Tibial nerve (tissue), 4 donors: Measurements from ENCODE around the gene PTCH1. TPM values are rescaled to one million over a fixed set of nuclear protein-coding genes. Genes with fewer than 3 reads are reported as not detected.

Experiments
- DNase-seq, 2 donors: peaks; one replicate each; pipeline ENCODE4 v3.0.0-alpha.2; 2019; ENCODE audit warnings: low spot score in 2 of 2
- H3K27ac ChIP-seq, 4 donors: fragments of 200-600 bp; sonication (generic) in 3 of 4; one replicate each; pipeline ENCODE4 v1.5.1; 2017 to 2019; ENCODE audit warnings: mild to moderate bottlenecking in 1 of 4
- H3K27me3 ChIP-seq, 2 donors: fragments of 200-600 bp; sonication (generic) in 1 of 2; one replicate each; pipeline versions ENCODE4 v1.5.1 to v1.6.0; 2017 to 2019
- H3K36me3 ChIP-seq, 3 donors: fragments of 200-600 bp; sonication (generic); one replicate each; pipeline ENCODE4 v1.5.1; 2018 to 2019
- H3K4me1 ChIP-seq, 4 donors: fragments of 200-600 bp; sonication (generic) in 3 of 4; one replicate each; pipeline ENCODE4 v1.5.1; 2017 to 2019
- H3K4me3 ChIP-seq, 4 donors: fragments of 200-600 bp; sonication (generic) in 3 of 4; one replicate each; pipeline ENCODE4 v1.5.1; 2017 to 2019; ENCODE audit warnings: mild to moderate bottlenecking in 1 of 4, moderate library complexity in 1 of 4
- H3K9me3 ChIP-seq, 4 donors: fragments of 200-600 bp; sonication (generic) in 3 of 4; one replicate each; pipeline ENCODE4 v1.5.1; 2017 to 2019
- EP300 ChIP-seq, 2 donors: sonication (generic); formaldehyde crosslinking; IDR thresholded peaks; one replicate each; pipeline ENCODE4 v1.6.1; 2017; ENCODE audit warnings: antibody characterized with exemption in 2 of 2, mild to moderate bottlenecking in 1 of 2
- POLR2A ChIP-seq, 2 donors: fragments of 450-650 bp; IDR thresholded peaks; one replicate each; pipeline ENCODE4 v1.6.1; 2017; ENCODE audit warnings: antibody characterized with exemption in 2 of 2, mild to moderate bottlenecking in 2 of 2, moderate library complexity in 2 of 2
- WGBS, 2 donors: methylation state at CpG; one replicate each; pipeline ENCODE4 v1.1.5; 2018; 5-methylcytosine and 5-hydroxymethylcytosine counted together
- total RNA-seq, 4 donors: library from RNA; depleted of rRNA; stranded (reverse); fragments of >200 nt; gene quantifications; one replicate each; pipeline ENCODE4 v1.1.0, GENCODE V29; 2016
- TF ChIP-seq, protein P1 (sequence below), 5 experiments: fragments of 200-600 bp in 3 of 5; fragments of 450-650 bp in 2 of 5; sonication (generic) in 3 of 5; IDR thresholded peaks; one replicate each; pipeline ENCODE4 v1.5.1; 2016 to 2019; ENCODE audit warnings: antibody characterized with exemption in 5 of 5, mild to moderate bottlenecking in 3 of 5, moderate library complexity in 2 of 5

The PTCH1 gene
- total RNA-seq, 4 donors from 2014 or later = 39.0 to 173 (median 86.6) TPM

- H3K4me3 ChIP-seq = peak overlapping the region in 2 of 4 donors; percentile 14 to 41
- H3K27ac ChIP-seq = no peak overlapping the region
- TF ChIP-seq, protein P1, sequence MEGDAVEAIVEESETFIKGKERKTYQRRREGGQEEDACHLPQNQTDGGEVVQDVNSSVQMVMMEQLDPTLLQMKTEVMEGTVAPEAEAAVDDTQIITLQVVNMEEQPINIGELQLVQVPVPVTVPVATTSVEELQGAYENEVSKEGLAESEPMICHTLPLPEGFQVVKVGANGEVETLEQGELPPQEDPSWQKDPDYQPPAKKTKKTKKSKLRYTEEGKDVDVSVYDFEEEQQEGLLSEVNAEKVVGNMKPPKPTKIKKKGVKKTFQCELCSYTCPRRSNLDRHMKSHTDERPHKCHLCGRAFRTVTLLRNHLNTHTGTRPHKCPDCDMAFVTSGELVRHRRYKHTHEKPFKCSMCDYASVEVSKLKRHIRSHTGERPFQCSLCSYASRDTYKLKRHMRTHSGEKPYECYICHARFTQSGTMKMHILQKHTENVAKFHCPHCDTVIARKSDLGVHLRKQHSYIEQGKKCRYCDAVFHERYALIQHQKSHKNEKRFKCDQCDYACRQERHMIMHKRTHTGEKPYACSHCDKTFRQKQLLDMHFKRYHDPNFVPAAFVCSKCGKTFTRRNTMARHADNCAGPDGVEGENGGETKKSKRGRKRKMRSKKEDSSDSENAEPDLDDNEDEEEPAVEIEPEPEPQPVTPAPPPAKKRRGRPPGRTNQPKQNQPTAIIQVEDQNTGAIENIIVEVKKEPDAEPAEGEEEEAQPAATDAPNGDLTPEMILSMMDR (IDR thresholded peaks at IDR 0.05) = no peak
- TF ChIP-seq EP300 (IDR thresholded peaks at IDR 0.05) (no peak), POLR2A (IDR thresholded peaks at IDR 0.05) (no peak)
- no peaks in the 10 kb centered on the region for H3K9me3 ChIP-seq
- 32 to 36% methylated on average over 21 to 39 of the region's 43 CpGs for WGBS, 2 donors
- peaks cover 0 to 6% (median 0%) of the 10 kb centered on the region in 4 donors for H3K4me1 ChIP-seq
- peaks cover 0 to 14% of the 10 kb centered on the region in 2 donors for H3K27me3 ChIP-seq
- peak; percentile 46 to 49 for DNase-seq
- no peaks in the 10 kb centered on the region for H3K36me3 ChIP-seq
Observed at GRCh38 chr9:95552814-95553546, 36.2 kb upstream of the PTCH1 start.

DNA sequence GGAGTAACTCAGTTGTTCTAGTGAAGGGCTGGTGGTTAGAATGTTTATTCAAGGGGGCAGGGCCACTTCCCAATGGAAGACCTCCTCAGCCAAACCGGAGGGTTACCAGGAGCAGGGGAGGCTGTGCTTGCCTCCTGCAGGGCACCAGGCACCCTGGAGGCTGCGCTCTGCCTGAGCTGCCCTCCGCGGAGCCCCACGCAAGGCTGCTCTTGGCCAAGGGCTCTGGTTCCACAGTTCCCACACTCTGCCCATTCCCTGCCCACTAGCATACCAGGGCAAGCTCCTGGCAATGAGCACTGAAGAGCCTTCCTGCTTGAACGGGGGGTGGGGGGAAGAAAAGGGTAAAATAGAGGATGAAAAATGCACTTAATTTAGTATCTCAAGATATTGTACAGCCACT lies 35.5 kb upstream of the PTCH1 start:
- WGBS, 2 donors = 80 to 93% methylated on average over 6 of the region's 6 CpGs
- TF ChIP-seq, protein P1 (IDR thresholded peaks at IDR 0.05) = no peak
- TF ChIP-seq POLR2A (IDR thresholded peaks at IDR 0.05) (no peak), EP300 (IDR thresholded peaks at IDR 0.05) (no peak)

GRCh38 chr9:95551406-95551805 lies 34.6 kb upstream of the PTCH1 start:
- Histone ChIP-seq H3K27ac (no peak overlapping the region), H3K36me3 (no peaks in the 10 kb centered on the region), H3K27me3 (peaks cover 0 to 14% of the 10 kb centered on the region in 2 donors), H3K9me3 (no peaks in the 10 kb centered on the region), H3K4me1 (peaks cover 0 to 6% (median 0%) of the 10 kb centered on the region in 4 donors), H3K4me3 (no peak overlapping the region)
- DNase-seq = no peak
- 92 to 95% methylated on average over 4 of the region's 4 CpGs for WGBS, 2 donors
- TF ChIP-seq EP300 (IDR thresholded peaks at IDR 0.05) = no peak
- no peak for TF ChIP-seq POLR2A (IDR thresholded peaks at IDR 0.05)

More for the DNA sequence above, 35.5 kb upstream of the PTCH1 start:
- no peaks in the 10 kb centered on the region for H3K36me3 ChIP-seq
- H3K4me3 ChIP-seq = no peak overlapping the region
- DNase-seq = no peak
- no peaks in the 10 kb centered on the region for H3K9me3 ChIP-seq
- peaks cover 0 to 6% (median 0%) of the 10 kb centered on the region in 4 donors for H3K4me1 ChIP-seq
- H3K27ac ChIP-seq = no peak overlapping the region
- peaks cover 0 to 14% of the 10 kb centered on the region in 2 donors for H3K27me3 ChIP-seq

DNA sequence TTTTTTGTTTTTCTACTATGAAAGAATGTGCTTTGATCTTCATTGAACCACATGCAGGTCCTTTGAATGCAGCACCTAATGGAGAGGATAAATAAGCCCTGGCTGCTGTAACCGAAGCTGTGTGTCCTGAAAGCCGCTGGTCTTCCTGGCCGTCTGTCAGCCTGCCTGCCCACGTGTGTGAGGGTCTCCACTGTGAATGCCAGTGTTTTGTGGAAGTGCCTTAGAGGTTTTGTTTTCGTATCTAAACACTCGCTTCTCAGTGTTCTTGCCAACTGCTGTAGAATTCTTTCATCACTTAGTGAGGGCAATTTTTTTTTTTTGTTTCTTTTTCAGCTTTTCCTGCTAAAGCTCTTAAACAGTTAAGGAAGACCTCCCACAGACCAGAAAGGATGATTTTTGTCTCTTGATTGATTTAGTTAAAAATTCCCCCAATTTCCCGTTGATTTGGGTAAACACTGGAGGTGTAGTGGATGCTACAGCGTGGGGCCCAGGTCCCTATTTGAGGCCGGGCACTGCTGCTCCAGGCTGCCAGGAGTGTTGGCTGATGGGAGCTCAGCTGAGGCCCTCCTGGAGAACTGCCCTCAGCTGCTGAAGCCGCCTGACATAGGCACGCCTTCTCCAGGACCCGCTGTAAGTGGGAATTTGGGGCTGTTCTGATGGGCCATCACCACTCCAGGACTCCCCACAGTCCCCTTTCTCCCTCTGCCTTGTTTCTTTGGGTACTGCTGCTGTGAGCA lies 29.2 kb upstream of the PTCH1 start:
- Histone ChIP-seq H3K4me1 (no peaks in the 10 kb centered on the region), H3K4me3 (no peak overlapping the region), H3K9me3 (no peaks in the 10 kb centered on the region), H3K36me3 (no peaks in the 10 kb centered on the region), H3K27ac (no peak overlapping the region), H3K27me3 (no peaks in the 10 kb centered on the region)
- 43 to 51% methylated on average over 12 of the region's 12 CpGs for WGBS, 2 donors
- TF ChIP-seq POLR2A (IDR thresholded peaks at IDR 0.05) = no peak
- TF ChIP-seq, protein P1 (IDR thresholded peaks at IDR 0.05) = no peak
- no peak for DNase-seq

- Histone ChIP-seq H3K36me3 (no peaks in the 10 kb centered on the region), H3K4me3 (no peak overlapping the region), H3K9me3 (no peaks in the 10 kb centered on the region), H3K27me3 (no peaks in the 10 kb centered on the region), H3K27ac (no peak overlapping the region), H3K4me1 (no peaks in the 10 kb centered on the region)
- DNase-seq = no peak
- WGBS, 2 donors = 84 to 90% methylated on average over 8 of the region's 8 CpGs
- TF ChIP-seq POLR2A (IDR thresholded peaks at IDR 0.05) (no peak), EP300 (IDR thresholded peaks at IDR 0.05) (no peak)
- TF ChIP-seq, protein P1 (IDR thresholded peaks at IDR 0.05) = no peak
Observed at GRCh38 chr9:95533996-95534680, 17.4 kb upstream of the PTCH1 start.
